GM23338 (cell line): ENCODE data around the gene IGF2BP3. TPM values are rescaled to one million over a fixed set of nuclear protein-coding genes. Genes with fewer than 3 reads are reported as not detected.

Source experiments
- ATAC-seq: fragments of 200-7000 bp; cut with Tn5 transposase; 3 replicates; pipeline ENCODE4 v1.9.1; 2020
- DNase-seq: peaks from one replicate; pipeline ENCODE4 v3.0.0-alpha.2; 2015; ENCODE audit warnings: low spot score
- H2AFZ ChIP-seq: fragments of 200-600 bp; sonication (generic); 2 replicates; pipeline ENCODE4 v1.8.0; 2016; ENCODE audit warnings: antibody characterized with exemption, mild to moderate bottlenecking, moderate library complexity
- H3F3A ChIP-seq: fragments of 200-600 bp; sonication (generic); replicated peaks from 2 replicates; pipeline ENCODE4 v1.8.0; 2017; ENCODE audit warnings: antibody characterized with exemption, mixed run types, low read depth
- H3K27ac ChIP-seq: fragments of 200-600 bp; sonication (generic); 2 replicates; pipeline ENCODE4 v1.6.1; 2016; ENCODE audit warnings: low read depth
- H3K27me3 ChIP-seq: fragments of 200-600 bp; sonication (generic); 2 replicates; pipeline ENCODE4 v1.8.0; 2016; ENCODE audit warnings: mild to moderate bottlenecking, mixed run types, moderate library complexity; ENCODE audit not compliant: insufficient read depth
- H3K36me3 ChIP-seq: fragments of 200-600 bp; sonication (generic); 2 replicates; pipeline ENCODE4 v1.8.0; 2016; ENCODE audit warnings: mild to moderate bottlenecking; ENCODE audit not compliant: insufficient read depth
- H3K4me1 ChIP-seq: fragments of 200-600 bp; sonication (generic); 2 replicates; pipeline ENCODE4 v1.8.0; 2016; ENCODE audit warnings: mild to moderate bottlenecking, moderate library complexity; ENCODE audit not compliant: insufficient read depth
- H3K4me2 ChIP-seq: fragments of 200-600 bp; sonication (generic); 2 replicates; pipeline ENCODE4 v1.7.1; 2017; ENCODE audit warnings: mixed run types
- H3K4me3 ChIP-seq: fragments of 200-600 bp; sonication (generic); 2 replicates; pipeline ENCODE4 v1.6.1; 2016; ENCODE audit warnings: mixed run types
- H3K79me2 ChIP-seq: fragments of 200-600 bp; sonication (generic); replicated peaks from 2 replicates; pipeline ENCODE4 v1.8.0; 2017; ENCODE audit warnings: mild to moderate bottlenecking; ENCODE audit not compliant: insufficient read depth
- H3K9me2 ChIP-seq: fragments of 200-600 bp; sonication (generic); 2 replicates; pipeline ENCODE4 v1.8.0; 2017; ENCODE audit not compliant: insufficient read depth
- H4K20me1 ChIP-seq: fragments of 200-600 bp; sonication (generic); replicated peaks from 2 replicates; pipeline ENCODE4 v1.8.0; 2017; ENCODE audit warnings: mild to moderate bottlenecking; ENCODE audit not compliant: insufficient read depth
- H3K27ac Mint-ChIP-seq: 2 replicates; pipeline ENCODE4 v1.8.0; 2020; ENCODE audit warnings: inconsistent platforms, mild to moderate bottlenecking, moderate library complexity, mixed read lengths
- H3K27me3 Mint-ChIP-seq: 3 replicates; pipeline ENCODE4 v1.8.0; 2022; ENCODE audit warnings: low read depth, mild to moderate bottlenecking, moderate library complexity, mixed read lengths, inconsistent platforms; ENCODE audit not compliant: insufficient read depth, poor library complexity
- H3K36me3 Mint-ChIP-seq: 3 replicates; pipeline ENCODE4 v1.8.0; 2021; ENCODE audit warnings: low read depth, mild to moderate bottlenecking, inconsistent platforms, moderate library complexity, mixed read lengths
- H3K4me1 Mint-ChIP-seq: 3 replicates; pipeline ENCODE4 v1.8.0; 2020; ENCODE audit warnings: mild to moderate bottlenecking, inconsistent platforms, mixed read lengths
- H3K4me3 Mint-ChIP-seq: 3 replicates; pipeline ENCODE4 v1.8.0; 2021; ENCODE audit warnings: moderate library complexity, mild to moderate bottlenecking, inconsistent platforms, mixed read lengths
- H3K9me3 Mint-ChIP-seq: 3 replicates; pipeline ENCODE4 v1.8.0; 2020; ENCODE audit warnings: moderate library complexity, mild to moderate bottlenecking, inconsistent platforms, mixed read lengths
- CREB1 ChIP-seq: fragments of 250-450 bp; sonication (Bioruptor Pico); IDR thresholded peaks from 2 replicates; pipeline ENCODE4 v1.5.0; 2020; ENCODE audit warnings: low read depth, mild to moderate bottlenecking, moderate library complexity
- CTCF ChIP-seq, 2 experiments: fragments of 200-600 bp in 1 of 2; sonication (generic) in 1 of 2; conservative IDR thresholded peaks; 2 replicates each; pipeline versions ENCODE4 v1.5.1 to v1.6.1; 2016 to 2017; ENCODE audit warnings: antibody characterized with exemption in 2 of 2, low read depth in 2 of 2, mild to moderate bottlenecking in 2 of 2, moderate library complexity in 1 of 2
- ETS1 ChIP-seq: IDR thresholded peaks from 2 replicates; pipeline ENCODE4 v1.6.1; 2016; ENCODE audit warnings: antibody characterized with exemption
- EZH2 ChIP-seq: fragments of 200-600 bp; sonication (generic); IDR thresholded peaks from one replicate; pipeline ENCODE4 v1.8.0; 2017; ENCODE audit warnings: antibody characterized with exemption, mild to moderate bottlenecking, low read depth; ENCODE audit not compliant: unreplicated experiment
- EZH2phosphoT487 ChIP-seq: fragments of 200-600 bp; sonication (generic); IDR thresholded peaks from one replicate; pipeline ENCODE4 v1.8.1; 2018; ENCODE audit warnings: antibody characterized with exemption; ENCODE audit not compliant: unreplicated experiment
- JUNB ChIP-seq: IDR thresholded peaks from one replicate; pipeline ENCODE4 v1.6.1; 2016; ENCODE audit warnings: antibody characterized with exemption; ENCODE audit not compliant: unreplicated experiment
- NANOG ChIP-seq: IDR thresholded peaks from 2 replicates; pipeline ENCODE4 v1.6.1; 2016; ENCODE audit warnings: antibody characterized with exemption, borderline replicate concordance
- POLR2AphosphoS5 ChIP-seq: IDR thresholded peaks from 2 replicates; pipeline ENCODE4 v1.6.1; 2016; ENCODE audit warnings: antibody characterized with exemption, low read depth
- STAT1 ChIP-seq: IDR thresholded peaks from one replicate; pipeline ENCODE4 v1.6.1; 2016; ENCODE audit warnings: antibody characterized with exemption; ENCODE audit not compliant: unreplicated experiment
- ZNF114 ChIP-seq: fragments of 250-450 bp; sonication (Bioruptor Pico); IDR thresholded peaks from 2 replicates; pipeline ENCODE4 v1.5.0; 2020; ENCODE audit warnings: mild to moderate bottlenecking, moderate library complexity
- ZNF331 ChIP-seq: fragments of 250-450 bp; sonication (Bioruptor Pico); IDR thresholded peaks from 2 replicates; pipeline ENCODE4 v1.5.0; 2020; ENCODE audit warnings: low read depth, mild to moderate bottlenecking, moderate library complexity
- ZNF462 ChIP-seq: fragments of 250-450 bp; sonication (Bioruptor Pico); IDR thresholded peaks from 2 replicates; pipeline ENCODE4 v1.5.0; 2020; ENCODE audit warnings: mild to moderate bottlenecking, moderate library complexity
- polyA plus RNA-seq: library from polyadenylated mRNA; unstranded; fragments of >200 nt; fragmentation: Nextera tagmentation; extraction: Ambion mirVana; gene quantifications from 2 replicates; pipeline ENCODE4 v1.2.1, GENCODE V29; 2016
- total RNA-seq: library from RNA; depleted of rRNA; stranded (reverse); fragments of >200 nt; shearing (Covaris generic); gene quantifications from 2 replicates; pipeline ENCODE4 v1.2.3, GENCODE V29; 2014
- TF ChIP-seq, protein P1 (sequence below): IDR thresholded peaks from one replicate; pipeline ENCODE4 v1.6.1; 2018; ENCODE audit warnings: antibody characterized with exemption; ENCODE audit not compliant: unreplicated experiment

IGF2BP3 gene
- total and polyA plus RNA-seq, 2 experiments from 2014 or later = 52.0 to 183 TPM

DNA sequence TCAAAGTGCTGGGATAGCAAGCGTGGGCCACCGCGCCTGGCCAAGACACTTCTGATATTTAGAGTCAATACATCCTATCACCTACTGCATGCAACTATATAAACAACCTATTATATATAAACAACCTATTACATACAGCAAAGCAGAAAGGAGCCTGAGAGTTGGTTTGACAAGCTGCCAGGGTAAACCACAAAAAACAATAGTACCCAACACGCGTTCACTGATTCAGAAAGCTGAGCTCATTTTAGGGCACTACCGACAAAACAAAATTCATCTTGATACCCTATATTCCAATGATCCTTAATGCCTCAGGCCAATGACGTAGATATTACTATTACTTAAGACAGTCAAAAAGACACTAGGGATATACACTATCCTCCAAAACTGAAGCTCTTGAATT, 154.9 kb downstream of the IGF2BP3 start:
- Histone ChIP-seq H3K36me3 (peaks cover 70% of the 10 kb centered on the region), H2AFZ (no peak overlapping the region), H3K27ac (no peak overlapping the region), H4K20me1 (peaks cover 5% of the 10 kb centered on the region; the same call in 1 of the 2 replicates), H3K9me2 (no peaks in the 10 kb centered on the region), H3K27me3 (no peaks in the 10 kb centered on the region), H3K4me3 (no peak overlapping the region), H3K79me2 (no peaks in the 10 kb centered on the region; the same call in none of the 2 replicates), H3K4me2 (no peak overlapping the region), H3K4me1 (no peaks in the 10 kb centered on the region), H3F3A (peaks cover 14% of the 10 kb centered on the region; the same call in 1 of the 2 replicates)
- Mint-ChIP-seq H3K9me3 (peaks cover 5% of the 10 kb centered on the region; the same call in 1 of the 3 replicates), H3K4me3 (no peak overlapping the region), H3K27me3 (peaks cover 2% of the 10 kb centered on the region), H3K4me1 (no peaks in the 10 kb centered on the region), H3K36me3 (peaks cover 92% of the 10 kb centered on the region), H3K27ac (no peak overlapping the region)
- DNase-seq (no peak), ATAC-seq (no peak)
- TF ChIP-seq POLR2AphosphoS5 (no peak), NANOG (no peak), ZNF114 (CRISPR knock-in tag) (no peak), STAT1 (no peak), EZH2phosphoT487 (no peak), ETS1 (no peak), JUNB (no peak), CTCF (conservative IDR thresholded peaks at IDR 0.05; ENCODE audit: low read depth in 2 of 2) (no peak), CREB1 (no peak), ZNF331 (CRISPR knock-in tag) (no peak), ZNF462 (no peak), EZH2 (no peak)
- TF ChIP-seq, protein P1, sequence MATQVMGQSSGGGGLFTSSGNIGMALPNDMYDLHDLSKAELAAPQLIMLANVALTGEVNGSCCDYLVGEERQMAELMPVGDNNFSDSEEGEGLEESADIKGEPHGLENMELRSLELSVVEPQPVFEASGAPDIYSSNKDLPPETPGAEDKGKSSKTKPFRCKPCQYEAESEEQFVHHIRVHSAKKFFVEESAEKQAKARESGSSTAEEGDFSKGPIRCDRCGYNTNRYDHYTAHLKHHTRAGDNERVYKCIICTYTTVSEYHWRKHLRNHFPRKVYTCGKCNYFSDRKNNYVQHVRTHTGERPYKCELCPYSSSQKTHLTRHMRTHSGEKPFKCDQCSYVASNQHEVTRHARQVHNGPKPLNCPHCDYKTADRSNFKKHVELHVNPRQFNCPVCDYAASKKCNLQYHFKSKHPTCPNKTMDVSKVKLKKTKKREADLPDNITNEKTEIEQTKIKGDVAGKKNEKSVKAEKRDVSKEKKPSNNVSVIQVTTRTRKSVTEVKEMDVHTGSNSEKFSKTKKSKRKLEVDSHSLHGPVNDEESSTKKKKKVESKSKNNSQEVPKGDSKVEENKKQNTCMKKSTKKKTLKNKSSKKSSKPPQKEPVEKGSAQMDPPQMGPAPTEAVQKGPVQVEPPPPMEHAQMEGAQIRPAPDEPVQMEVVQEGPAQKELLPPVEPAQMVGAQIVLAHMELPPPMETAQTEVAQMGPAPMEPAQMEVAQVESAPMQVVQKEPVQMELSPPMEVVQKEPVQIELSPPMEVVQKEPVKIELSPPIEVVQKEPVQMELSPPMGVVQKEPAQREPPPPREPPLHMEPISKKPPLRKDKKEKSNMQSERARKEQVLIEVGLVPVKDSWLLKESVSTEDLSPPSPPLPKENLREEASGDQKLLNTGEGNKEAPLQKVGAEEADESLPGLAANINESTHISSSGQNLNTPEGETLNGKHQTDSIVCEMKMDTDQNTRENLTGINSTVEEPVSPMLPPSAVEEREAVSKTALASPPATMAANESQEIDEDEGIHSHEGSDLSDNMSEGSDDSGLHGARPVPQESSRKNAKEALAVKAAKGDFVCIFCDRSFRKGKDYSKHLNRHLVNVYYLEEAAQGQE = no peak
